HG02938 (cell line): ENCODE results near the gene POLL.
"Not testable (repeated sequence)": the region's sequence is repeated elsewhere in the genome, so short reads cannot be mapped to it uniquely, and the experiment has no call there.

Experiments used
- ATAC-seq: cut with Tn5 transposase; IDR thresholded peaks from one replicate; pipeline ENCODE4 v1.9.1; 2021; ENCODE audit warnings: mild to moderate bottlenecking, moderate library complexity; ENCODE audit not compliant: unreplicated experiment

Gene POLL

GRCh38 chr10:101612086-101612485, 24.0 kb upstream of the POLL start:
- no peak for ATAC-seq

- no peak for ATAC-seq
These were observed 23.2 kb upstream of the POLL start for GRCh38 chr10:101611096-101611905.

- no peak for ATAC-seq
These were observed 21.4 kb upstream of the POLL start for GRCh38 chr10:101609481-101609880.

- no peak for ATAC-seq
These were observed 19.1 kb upstream of the POLL start for GRCh38 chr10:101607124-101607523.

- no peak for ATAC-seq
These were observed 14.8 kb upstream of the POLL start for GRCh38 chr10:101602761-101603398.

GRCh38 chr10:101601541-101601940, 13.5 kb upstream of the POLL start:
- ATAC-seq, result no peak

GRCh38 chr10:101597091-101597900, 9.2 kb upstream of the POLL start:
- no peak for ATAC-seq

GRCh38 chr10:101595591-101596433, 7.8 kb upstream of the POLL start:
- ATAC-seq, result no peak

- ATAC-seq, result not testable (repeated sequence)
These were observed 5.3 kb upstream of the POLL start for GRCh38 chr10:101593331-101593730.

GRCh38 chr10:101588879-101589278, 822 bp upstream of the POLL start:
- ATAC-seq, result no peak

- ATAC-seq, result no peak
These were observed 2.2 kb downstream of the POLL start for GRCh38 chr10:101585841-101586240.

GRCh38 chr10:101580486-101581399, 7.3 kb downstream of the POLL start:
- no peak for ATAC-seq

GRCh38 chr10:101579516-101579870, 8.6 kb downstream of the POLL start:
- ATAC-seq, result no peak

GRCh38 chr10:101578803-101579515, 9.1 kb downstream of the POLL start:
- ATAC-seq, result no peak

GRCh38 chr10:101578192-101578591, 9.9 kb downstream of the POLL start:
- no peak for ATAC-seq

- no peak for ATAC-seq
These were observed 10.8 kb downstream of the POLL start for GRCh38 chr10:101577121-101577871.

- no peak for ATAC-seq
These were observed 11.7 kb downstream of the POLL start for GRCh38 chr10:101576211-101576863.
